ENCODE results near the gene CYP1A2. TPM values are rescaled to one million over a fixed set of nuclear protein-coding genes. Genes with fewer than 3 reads are reported as not detected.

CYP1A2 gene
- polyA plus RNA-seq, 1 of the 3 experiments (the other 2 are of a cell fraction) = not detected

- CTCF ChIA-PET = interaction anchor here (0.6 to 24.3 kb wide), 14 partner anchors 7 to 178 kb away, joined by 3 to 1109 read pairs (median 6); partner anchors contain the start of gene CLK3
- no peaks in the 10 kb centered on the region for H4K20me1 ChIP-seq (ENCODE audit: insufficient read depth)
Measured at GRCh38 chr15:74776821-74777768, 28.4 kb downstream of the CYP1A2 start.

More at GRCh38 chr15:74776821-74777768, 28.4 kb downstream of the CYP1A2 start:
- DNase-seq = peak; percentile 54
- H3K4me3 ChIP-seq (ENCODE audit: low read depth in 2 of 2, low read length in 1 of 2) = no peak overlapping the region
- no peaks in the 10 kb centered on the region for H3K27me3 ChIP-seq (ENCODE audit: insufficient read depth)
- peaks cover 3 to 20% of the 10 kb centered on the region in 2 experiments; a peak in 2 of 4 replicates for H3K4me1 ChIP-seq (ENCODE audit: control insufficient read depth in 1 of 2, insufficient read depth in 2 of 2, low read depth in 1 of 2, low read length in 1 of 2)
- no peak overlapping the region; a peak in 1 of 4 replicates for H3K27ac ChIP-seq (ENCODE audit: low read depth in 2 of 2, low read length in 1 of 2)
- H3K36me3 ChIP-seq (replicated peaks in 1 of 2; ENCODE audit: control insufficient read depth in 1 of 2, insufficient read depth in 2 of 2, low read length in 1 of 2) = no peaks in the 10 kb centered on the region
- POLR2A ChIA-PET = interaction anchor here (0.5 to 1.2 kb wide), 4 partner anchors 128 to 220 kb away, joined by 3 to 4 read pairs (median 4); partner anchors contain the start of gene SCAMP5
- no peak overlapping the region for H2AFZ ChIP-seq (ENCODE audit: low read depth)
- H3F3A ChIP-seq (replicated peaks; ENCODE audit: insufficient read depth) = peaks cover 3% of the 10 kb centered on the region
- no peak overlapping the region for H3K4me2 ChIP-seq
- H3K79me2 ChIP-seq (ENCODE audit: insufficient read depth) = no peaks in the 10 kb centered on the region
- no peaks in the 10 kb centered on the region for H3K9me2 ChIP-seq
- WGBS (ENCODE audit: low lambda C conversion rate) = 68% methylated on average over 13 of the region's 13 CpGs
- H3K9ac ChIP-seq = no peak overlapping the region
- no peaks in the 10 kb centered on the region for H3K9me3 ChIP-seq
- no peak for TF ChIP-seq RFX5 (IDR thresholded peaks at IDR 0.05; ENCODE audit: low read length)
- TF ChIP-seq, protein P1, sequence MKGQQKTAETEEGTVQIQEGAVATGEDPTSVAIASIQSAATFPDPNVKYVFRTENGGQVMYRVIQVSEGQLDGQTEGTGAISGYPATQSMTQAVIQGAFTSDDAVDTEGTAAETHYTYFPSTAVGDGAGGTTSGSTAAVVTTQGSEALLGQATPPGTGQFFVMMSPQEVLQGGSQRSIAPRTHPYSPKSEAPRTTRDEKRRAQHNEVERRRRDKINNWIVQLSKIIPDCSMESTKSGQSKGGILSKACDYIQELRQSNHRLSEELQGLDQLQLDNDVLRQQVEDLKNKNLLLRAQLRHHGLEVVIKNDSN (IDR thresholded peaks at IDR 0.05; ENCODE audit: borderline replicate concordance, low read depth) = no peak
- no peak for TF ChIP-seq NFIC (IDR thresholded peaks at IDR 0.05; ENCODE audit: borderline replicate concordance)
- no peak for TF ChIP-seq FOXJ3 (CRISPR knock-in tag; IDR thresholded peaks at IDR 0.05)
- TF ChIP-seq RCOR1 (IDR thresholded peaks at IDR 0.05; ENCODE audit: low read length) = no peak
- TF ChIP-seq, protein P2, sequence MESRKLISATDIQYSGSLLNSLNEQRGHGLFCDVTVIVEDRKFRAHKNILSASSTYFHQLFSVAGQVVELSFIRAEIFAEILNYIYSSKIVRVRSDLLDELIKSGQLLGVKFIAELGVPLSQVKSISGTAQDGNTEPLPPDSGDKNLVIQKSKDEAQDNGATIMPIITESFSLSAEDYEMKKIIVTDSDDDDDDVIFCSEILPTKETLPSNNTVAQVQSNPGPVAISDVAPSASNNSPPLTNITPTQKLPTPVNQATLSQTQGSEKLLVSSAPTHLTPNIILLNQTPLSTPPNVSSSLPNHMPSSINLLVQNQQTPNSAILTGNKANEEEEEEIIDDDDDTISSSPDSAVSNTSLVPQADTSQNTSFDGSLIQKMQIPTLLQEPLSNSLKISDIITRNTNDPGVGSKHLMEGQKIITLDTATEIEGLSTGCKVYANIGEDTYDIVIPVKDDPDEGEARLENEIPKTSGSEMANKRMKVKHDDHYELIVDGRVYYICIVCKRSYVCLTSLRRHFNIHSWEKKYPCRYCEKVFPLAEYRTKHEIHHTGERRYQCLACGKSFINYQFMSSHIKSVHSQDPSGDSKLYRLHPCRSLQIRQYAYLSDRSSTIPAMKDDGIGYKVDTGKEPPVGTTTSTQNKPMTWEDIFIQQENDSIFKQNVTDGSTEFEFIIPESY (IDR thresholded peaks at IDR 0.05; ENCODE audit: borderline replicate concordance, low read depth) = no peak
- no peak for TF ChIP-seq MXI1 (IDR thresholded peaks at IDR 0.05; ENCODE audit: low read depth, low read length)
- TF ChIP-seq PBX3 (IDR thresholded peaks at IDR 0.05) = no peak

Measured in SK-N-SH (cell line).